HepG2 (cell line): ENCODE measurements around the gene FERMT2. TPM values are rescaled to one million over a fixed set of nuclear protein-coding genes. Genes with fewer than 3 reads are reported as not detected.
A peak's percentile ranks its signal among the peaks of the same experiment; 100 is the strongest.

Experiments used
- ATAD3A ChIP-seq: sonication (generic); formaldehyde crosslinking; IDR thresholded peaks from 2 replicates; pipeline ENCODE4 v1.4.0; 2020; ENCODE audit warnings: missing genetic modification reagents
- CBX5 ChIP-seq: sonication (generic); formaldehyde crosslinking; IDR thresholded peaks from 2 replicates; pipeline ENCODE4 v1.4.0; 2020; ENCODE audit warnings: missing genetic modification reagents, borderline replicate concordance
- CEBPG ChIP-seq: IDR thresholded peaks from 2 replicates; pipeline ENCODE4 v1.6.1; 2016
- CENPX ChIP-seq: sonication (generic); formaldehyde crosslinking; IDR thresholded peaks from 2 replicates; pipeline ENCODE4 v1.9.0; 2021; ENCODE audit warnings: mild to moderate bottlenecking, missing genetic modification reagents, moderate library complexity
- ISL2 ChIP-seq: sonication (generic); formaldehyde crosslinking; IDR thresholded peaks from 2 replicates; pipeline ENCODE4 v1.5.0; 2020; ENCODE audit warnings: missing genetic modification reagents
- ISX ChIP-seq: sonication (generic); formaldehyde crosslinking; conservative IDR thresholded peaks from 2 replicates; pipeline ENCODE4 v1.5.0; 2020; ENCODE audit warnings: missing genetic modification reagents
- KAT7 ChIP-seq: IDR thresholded peaks from 2 replicates; pipeline ENCODE4 v1.6.1; 2018; ENCODE audit warnings: borderline replicate concordance, missing compliant biosample characterization
- KDM4B ChIP-seq: sonication (generic); formaldehyde crosslinking; IDR thresholded peaks from 2 replicates; pipeline ENCODE4 v1.4.0; 2020; ENCODE audit warnings: missing genetic modification reagents
- KDM6A ChIP-seq: IDR thresholded peaks from 2 replicates; pipeline ENCODE4 v1.6.1; 2016; ENCODE audit warnings: low read depth
- LCORL ChIP-seq, 2 experiments: fragments of 450-650 bp in 1 of 2; sonication (generic) in 1 of 2; formaldehyde crosslinking in 1 of 2; IDR thresholded peaks; 2 replicates each; pipeline versions ENCODE4 v1.5.0 to v1.6.1; 2017 to 2020; ENCODE audit warnings: antibody characterized with exemption in 1 of 2, missing genetic modification reagents in 1 of 2
- MBD4 ChIP-seq: IDR thresholded peaks from 2 replicates; pipeline ENCODE4 v1.6.1; 2012; ENCODE audit warnings: low read length, inconsistent platforms, borderline replicate concordance
- MLLT10 ChIP-seq: sonication (generic); formaldehyde crosslinking; IDR thresholded peaks from 2 replicates; pipeline ENCODE4 v1.4.0; 2020; ENCODE audit warnings: missing genetic modification reagents
- MXD3 ChIP-seq: IDR thresholded peaks from 2 replicates; pipeline ENCODE4 v1.6.1; 2016; ENCODE audit warnings: mild to moderate bottlenecking, missing biosample characterization, missing genetic modification reagents
- NAIF1 ChIP-seq: sonication (generic); formaldehyde crosslinking; IDR thresholded peaks from 2 replicates; pipeline ENCODE4 v1.5.0; 2020; ENCODE audit warnings: mild to moderate bottlenecking, missing genetic modification reagents, borderline replicate concordance
- NCOA2 ChIP-seq: sonication (generic); formaldehyde crosslinking; IDR thresholded peaks from 2 replicates; pipeline ENCODE4 v1.8.0; 2022; ENCODE audit warnings: inconsistent platforms
- PHF5A ChIP-seq: IDR thresholded peaks from one replicate; pipeline ENCODE4 v1.6.1; 2018; ENCODE audit warnings: low read depth, missing genetic modification reagents; ENCODE audit not compliant: unreplicated experiment
- PPARG ChIP-seq: conservative IDR thresholded peaks from 2 replicates; pipeline ENCODE4 v1.6.1; 2016; ENCODE audit warnings: missing biosample characterization, missing genetic modification reagents
- SMAD1 ChIP-seq: sonication (generic); formaldehyde crosslinking; IDR thresholded peaks from 2 replicates; pipeline ENCODE4 v1.4.0; 2020; ENCODE audit warnings: missing genetic modification reagents, low read depth, mild to moderate bottlenecking, borderline replicate concordance
- SMAD3 ChIP-seq: sonication (generic); formaldehyde crosslinking; IDR thresholded peaks from 2 replicates; pipeline ENCODE4 v1.4.0; 2020; ENCODE audit warnings: missing genetic modification reagents
- STAG1 ChIP-seq: sonication (generic); formaldehyde crosslinking; IDR thresholded peaks from 2 replicates; pipeline ENCODE4 v1.4.0; 2020; ENCODE audit warnings: missing genetic modification reagents
- TBP ChIP-seq: sonication (generic); formaldehyde crosslinking; IDR thresholded peaks from 2 replicates; pipeline ENCODE4 v1.5.0; 2020; ENCODE audit warnings: missing genetic modification reagents
- TCF7L2 ChIP-seq: IDR thresholded peaks from 2 replicates; pipeline ENCODE4 v1.6.1; 2011; ENCODE audit warnings: mild to moderate bottlenecking, low read depth, low read length, moderate library complexity
- YEATS2 ChIP-seq: sonication (generic); formaldehyde crosslinking; IDR thresholded peaks from 2 replicates; pipeline ENCODE4 v1.4.0; 2020; ENCODE audit warnings: missing genetic modification reagents, borderline replicate concordance
- ZNF101 ChIP-seq: sonication (generic); formaldehyde crosslinking; IDR thresholded peaks from 2 replicates; pipeline ENCODE4 v1.4.0; 2020; ENCODE audit warnings: mild to moderate bottlenecking, low read depth, missing genetic modification reagents, borderline replicate concordance
- ZNF329 ChIP-seq: sonication (generic); formaldehyde crosslinking; IDR thresholded peaks from 2 replicates; pipeline ENCODE4 v1.9.0; 2021; ENCODE audit warnings: low read depth, mild to moderate bottlenecking, missing genetic modification reagents
- ZNF441 ChIP-seq: sonication (generic); formaldehyde crosslinking; IDR thresholded peaks from 2 replicates; pipeline ENCODE4 v1.7.0; 2021; ENCODE audit warnings: missing genetic modification reagents, borderline replicate concordance
- ZNF501 ChIP-seq: sonication (generic); formaldehyde crosslinking; IDR thresholded peaks from 2 replicates; pipeline ENCODE4 v1.5.1; 2020; ENCODE audit warnings: mild to moderate bottlenecking, moderate library complexity, missing genetic modification reagents
- ZNF557 ChIP-seq: sonication (generic); formaldehyde crosslinking; IDR thresholded peaks from 2 replicates; pipeline ENCODE4 v1.4.0; 2020; ENCODE audit warnings: missing genetic modification reagents
- ZNF672 ChIP-seq: sonication (generic); formaldehyde crosslinking; IDR thresholded peaks from 2 replicates; pipeline ENCODE4 v1.8.1; 2022; ENCODE audit warnings: missing genetic modification reagents
- polyA plus RNA-seq, 8 experiments: library from polyadenylated mRNA; depleted of rRNA in 3 of 8; stranded (reverse) in 7 of 8; unstranded in 1 of 8; fragments of >200 nt; fragmentation: Illumina TruSeq in 4 of 8; extraction: Trizol in 4 of 8; gene quantifications; 2 replicates each; pipeline versions ENCODE4 v1.2.1 to v1.2.3, GENCODE V29; 2011 to 2016; ENCODE audit warnings: low read depth in 4 of 8, missing spikeins in 1 of 8, mixed read lengths in 1 of 8; ENCODE audit not compliant: insufficient read depth in 1 of 8
- total RNA-seq, 5 experiments: library from RNA; depleted of rRNA; stranded (reverse); fragments of >200 nt; fragmentation: Illumina TruSeq; extraction: Trizol; gene quantifications; 2 replicates each; pipeline ENCODE4 v1.2.3, GENCODE V29; 2016; ENCODE audit warnings: low read depth in 1 of 5
- TF ChIP-seq, protein P1 (sequence below), 2 experiments: sonication (generic) in 1 of 2; formaldehyde crosslinking in 1 of 2; IDR thresholded peaks; 2 replicates each; pipeline versions ENCODE4 v1.6.1 to v1.9.0; 2014 to 2022; ENCODE audit warnings: antibody characterized with exemption in 1 of 2, borderline replicate concordance in 1 of 2, inconsistent platforms in 1 of 2, low read depth in 1 of 2, missing genetic modification reagents in 1 of 2

FERMT2 gene
- total and polyA plus RNA-seq, 2 of the 13 experiments (the other 11 are each of a cell fraction or from before 2014, with no cell fraction given) = 36.2 to 60.4 TPM

- no peak for TF ChIP-seq TBP (CRISPR knock-in tag)
- no peak for TF ChIP-seq STAG1 (CRISPR knock-in tag)
- no peak for TF ChIP-seq NCOA2 (CRISPR knock-in tag)
- TF ChIP-seq PHF5A = peak; percentile 7
- no peak for TF ChIP-seq MBD4
- TF ChIP-seq ZNF672 = no peak
- TF ChIP-seq ZNF557 (CRISPR knock-in tag) = no peak
- TF ChIP-seq ATAD3A = no peak
- peak; percentile 9; the same call in 1 of the 2 replicates for TF ChIP-seq ISL2 (CRISPR knock-in tag)
- no peak for TF ChIP-seq MXD3 (CRISPR knock-in tag)
- TF ChIP-seq CBX5 (CRISPR knock-in tag) = no peak
- TF ChIP-seq KAT7 (CRISPR knock-in tag) = no peak
- TF ChIP-seq LCORL (IDR thresholded peaks at IDR 0.05) = no peak
- TF ChIP-seq LCORL (CRISPR knock-in tag; IDR thresholded peaks at IDR 0.05) = 0 out of 2 replicates have a peak, but pooled peaks have one; percentile 9
- no peak for TF ChIP-seq TCF7L2
- TF ChIP-seq CENPX (CRISPR knock-in tag) = no peak
- no peak for TF ChIP-seq YEATS2 (CRISPR knock-in tag)
- no peak for TF ChIP-seq ZNF329 (CRISPR knock-in tag)
- no peak for TF ChIP-seq ZNF101 (CRISPR knock-in tag)
- TF ChIP-seq MLLT10 (CRISPR knock-in tag) = no peak
- TF ChIP-seq CEBPG (CRISPR knock-in tag) = peak; percentile 80
- TF ChIP-seq ISX (CRISPR knock-in tag) = 0 out of 2 replicates have a peak, but pooled peaks have one; percentile 43
- TF ChIP-seq KDM6A (CRISPR knock-in tag) = no peak
- no peak for TF ChIP-seq KDM4B (CRISPR knock-in tag)
- no peak for TF ChIP-seq PPARG
- no peak for TF ChIP-seq SMAD3 (CRISPR knock-in tag)
- no peak for TF ChIP-seq ZNF441 (CRISPR knock-in tag)
- TF ChIP-seq ZNF501 (CRISPR knock-in tag) = no peak
- TF ChIP-seq SMAD1 (CRISPR knock-in tag) = no peak
- TF ChIP-seq, protein P1, sequence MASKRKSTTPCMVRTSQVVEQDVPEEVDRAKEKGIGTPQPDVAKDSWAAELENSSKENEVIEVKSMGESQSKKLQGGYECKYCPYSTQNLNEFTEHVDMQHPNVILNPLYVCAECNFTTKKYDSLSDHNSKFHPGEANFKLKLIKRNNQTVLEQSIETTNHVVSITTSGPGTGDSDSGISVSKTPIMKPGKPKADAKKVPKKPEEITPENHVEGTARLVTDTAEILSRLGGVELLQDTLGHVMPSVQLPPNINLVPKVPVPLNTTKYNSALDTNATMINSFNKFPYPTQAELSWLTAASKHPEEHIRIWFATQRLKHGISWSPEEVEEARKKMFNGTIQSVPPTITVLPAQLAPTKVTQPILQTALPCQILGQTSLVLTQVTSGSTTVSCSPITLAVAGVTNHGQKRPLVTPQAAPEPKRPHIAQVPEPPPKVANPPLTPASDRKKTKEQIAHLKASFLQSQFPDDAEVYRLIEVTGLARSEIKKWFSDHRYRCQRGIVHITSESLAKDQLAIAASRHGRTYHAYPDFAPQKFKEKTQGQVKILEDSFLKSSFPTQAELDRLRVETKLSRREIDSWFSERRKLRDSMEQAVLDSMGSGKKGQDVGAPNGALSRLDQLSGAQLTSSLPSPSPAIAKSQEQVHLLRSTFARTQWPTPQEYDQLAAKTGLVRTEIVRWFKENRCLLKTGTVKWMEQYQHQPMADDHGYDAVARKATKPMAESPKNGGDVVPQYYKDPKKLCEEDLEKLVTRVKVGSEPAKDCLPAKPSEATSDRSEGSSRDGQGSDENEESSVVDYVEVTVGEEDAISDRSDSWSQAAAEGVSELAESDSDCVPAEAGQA (IDR thresholded peaks at IDR 0.05; ENCODE audit: low read depth) = no peak
- TF ChIP-seq, protein P1 (CRISPR knock-in tag; IDR thresholded peaks at IDR 0.05; ENCODE audit: borderline replicate concordance) = no peak
- no peak for TF ChIP-seq NAIF1 (CRISPR knock-in tag)
Observed at GRCh38 chr14:52853522-52853854, 97.4 kb downstream of the FERMT2 start (continued).
